HG03442 (cell line): Measurements from ENCODE around the gene TRIM3.

Experiments used
- ATAC-seq: cut with Tn5 transposase; IDR thresholded peaks from one replicate; pipeline ENCODE4 v1.9.1; 2021; ENCODE audit warnings: mild to moderate bottlenecking, moderate library complexity; ENCODE audit not compliant: unreplicated experiment

The TRIM3 gene

DNA sequence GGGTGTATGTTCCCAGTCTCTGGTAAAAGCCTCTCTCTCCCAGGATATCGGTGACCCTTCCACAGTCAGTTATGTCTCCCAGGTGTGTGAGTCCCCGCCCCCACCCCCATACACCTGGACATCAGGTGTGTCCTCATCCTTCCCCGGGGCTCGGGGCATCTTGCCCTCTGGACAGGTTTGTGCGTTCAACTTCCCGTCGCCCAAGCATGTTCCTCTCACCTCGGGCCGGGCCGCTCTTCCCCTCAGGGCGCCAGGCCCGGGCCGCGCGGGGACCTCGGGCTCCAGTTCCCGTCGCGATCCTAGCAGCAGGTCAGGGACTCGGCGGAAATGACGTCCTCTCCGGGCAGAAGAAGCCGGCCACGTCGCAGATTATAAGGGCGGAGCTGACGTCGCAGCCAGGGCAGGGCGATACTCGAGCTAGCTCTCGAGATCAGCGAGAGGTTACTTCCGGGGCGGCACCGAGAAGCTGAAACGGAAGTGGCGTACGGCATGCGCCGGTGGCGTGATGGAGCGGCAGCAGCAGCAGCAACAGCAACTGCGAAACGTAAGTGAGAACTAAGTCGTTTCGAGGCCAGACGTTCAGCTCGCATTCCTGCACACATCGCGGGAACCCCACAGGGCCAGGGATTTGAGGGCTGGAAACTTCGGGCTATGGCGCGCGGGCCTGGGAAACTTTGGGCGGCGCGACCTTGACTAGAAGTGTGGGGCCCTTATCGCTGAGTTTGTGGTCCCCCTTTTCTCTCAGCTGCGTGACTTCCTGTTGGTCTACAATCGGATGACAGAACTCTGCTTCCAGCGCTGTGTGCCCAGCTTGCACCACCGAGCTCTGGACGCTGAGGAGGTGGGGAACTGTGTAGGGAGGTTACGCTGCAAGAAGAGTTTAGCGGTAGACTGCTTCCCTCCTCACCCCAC is 7.5 kb upstream of the TRIM3 start, which contains the start of the genes ARFIP2 and TIMM10B:
Gene ARFIP2 (minus strand): TSS at position 320 of the 912 bp plus-strand sequence. CDS start 910 bp downstream, outside the sequence.
Gene TIMM10B (plus strand): TSS at position 490 of the 912 bp plus-strand sequence. CDS start 16 bp downstream, at position 506.
- ATAC-seq, result peak; percentile 99

DNA sequence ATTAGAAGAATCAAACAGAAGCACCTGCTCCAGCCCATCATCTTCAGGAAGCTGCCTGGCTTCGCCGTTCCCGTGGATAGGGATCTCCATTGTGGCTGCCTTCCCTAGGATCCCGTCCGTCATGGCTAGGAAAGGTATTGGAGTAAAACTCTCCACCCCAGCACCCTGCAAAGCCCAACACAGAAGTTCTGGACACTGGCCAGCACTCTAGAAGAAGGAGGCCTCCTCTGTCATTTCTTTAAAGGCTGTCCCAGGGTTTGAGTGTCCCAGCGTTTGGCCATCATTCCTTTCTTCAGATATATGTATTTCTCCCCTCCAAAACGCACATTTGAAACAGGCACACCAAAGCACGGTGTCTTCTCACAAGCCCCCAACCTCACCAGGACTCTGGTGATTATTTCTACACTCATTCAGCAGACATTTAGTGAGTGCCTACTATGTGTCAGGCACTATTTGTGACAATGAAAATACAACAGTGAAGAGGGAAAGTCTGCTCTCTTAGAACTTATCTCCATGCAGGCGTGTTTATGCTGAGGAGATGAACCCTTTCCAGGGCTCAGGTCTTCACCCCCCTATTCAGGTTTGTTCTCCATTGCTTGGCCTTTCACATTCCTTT is 6.7 kb upstream of the TRIM3 start:
- ATAC-seq, result no peak

DNA sequence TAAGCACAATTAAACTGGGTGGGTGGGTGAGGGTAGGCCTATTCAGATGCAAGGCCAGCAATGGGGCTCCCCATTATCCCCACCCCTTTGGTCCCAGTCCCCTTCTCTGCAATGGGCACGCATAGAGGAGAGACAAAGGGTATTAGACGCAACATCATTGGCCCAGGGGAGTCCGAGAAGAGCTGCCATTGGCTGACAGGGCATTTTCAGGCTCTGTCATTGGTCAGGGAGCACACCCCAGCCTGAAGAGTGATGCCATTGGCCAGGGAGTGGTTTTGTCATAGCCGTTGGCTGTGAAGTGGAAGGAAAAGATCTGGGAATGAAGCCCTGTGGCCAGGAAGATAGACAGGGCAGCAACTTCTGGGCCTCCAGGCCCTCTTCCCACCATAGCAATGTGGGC is 2.8 kb upstream of the TRIM3 start:
- ATAC-seq, result no peak

DNA sequence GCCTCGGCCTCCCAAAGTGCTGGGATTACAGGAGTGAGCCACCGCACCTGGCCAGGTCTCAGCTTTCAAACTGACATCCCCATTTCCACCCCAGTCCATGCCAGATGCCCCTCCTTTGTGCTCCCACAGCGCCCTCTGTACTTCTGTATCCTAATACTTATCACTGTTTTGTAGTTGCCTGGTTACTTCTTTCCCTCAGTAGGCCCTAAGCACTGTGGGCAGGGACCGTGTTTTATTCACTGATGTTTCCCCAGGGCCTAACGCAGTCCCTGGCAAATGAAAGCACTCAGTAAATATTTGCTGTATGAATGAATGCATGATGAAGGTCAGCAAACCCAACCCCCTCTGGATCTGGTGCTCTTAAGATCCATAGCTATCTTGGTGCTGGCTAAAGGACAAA is 2.2 kb upstream of the TRIM3 start:
- no peak for ATAC-seq

DNA sequence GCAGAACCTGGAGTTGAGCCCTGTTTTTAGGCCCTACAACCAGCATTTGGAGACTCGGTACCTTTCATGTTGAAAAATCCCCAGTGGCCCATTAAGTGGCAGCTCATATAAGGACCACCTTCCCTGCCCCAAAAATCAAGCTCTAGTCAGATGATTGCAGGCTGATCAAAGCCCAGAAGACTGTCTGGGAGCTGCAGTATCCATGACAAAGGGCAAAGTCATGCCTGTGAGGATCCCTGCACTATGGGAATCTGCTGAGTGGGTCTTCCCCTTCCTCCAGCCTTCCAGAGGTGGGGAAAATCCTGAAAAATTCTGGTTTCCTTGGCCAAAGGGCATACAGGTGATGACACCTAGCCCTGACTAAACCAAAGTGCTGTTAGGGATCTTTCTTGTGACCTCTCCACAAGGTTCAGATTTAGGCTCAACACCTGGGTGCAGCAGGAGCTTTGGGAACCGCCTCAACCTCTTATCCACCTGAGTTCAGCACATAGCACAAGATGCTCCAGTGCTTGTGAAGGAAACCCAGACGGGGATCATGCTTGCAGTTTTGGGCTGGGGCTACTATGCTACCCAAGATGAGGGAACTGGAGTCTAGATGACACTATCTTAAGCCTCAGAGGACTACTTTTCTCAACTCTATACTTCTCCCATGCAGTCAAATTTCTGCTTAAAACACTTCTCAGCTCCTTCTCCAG is 1.2 kb upstream of the TRIM3 start:
- ATAC-seq, result no peak

DNA sequence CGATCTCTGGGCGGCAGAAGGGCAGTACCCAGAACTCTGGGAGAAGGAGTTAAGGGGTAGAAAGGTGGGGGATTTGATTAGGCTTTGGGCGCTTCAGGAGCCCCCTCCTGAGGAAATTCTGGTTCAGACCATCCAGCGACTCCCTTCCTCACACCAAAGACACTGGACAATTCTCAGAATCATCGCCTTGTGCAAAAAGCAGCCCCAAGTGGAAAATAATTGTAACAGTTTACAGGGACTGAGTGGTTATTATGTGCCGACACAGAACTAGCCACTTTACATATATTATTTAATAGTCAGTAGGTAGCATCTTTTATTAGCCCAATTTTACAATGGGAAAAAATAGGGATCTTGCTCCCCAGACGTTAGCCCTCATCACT is 662 bp upstream of the TRIM3 start:
- no peak for ATAC-seq

DNA sequence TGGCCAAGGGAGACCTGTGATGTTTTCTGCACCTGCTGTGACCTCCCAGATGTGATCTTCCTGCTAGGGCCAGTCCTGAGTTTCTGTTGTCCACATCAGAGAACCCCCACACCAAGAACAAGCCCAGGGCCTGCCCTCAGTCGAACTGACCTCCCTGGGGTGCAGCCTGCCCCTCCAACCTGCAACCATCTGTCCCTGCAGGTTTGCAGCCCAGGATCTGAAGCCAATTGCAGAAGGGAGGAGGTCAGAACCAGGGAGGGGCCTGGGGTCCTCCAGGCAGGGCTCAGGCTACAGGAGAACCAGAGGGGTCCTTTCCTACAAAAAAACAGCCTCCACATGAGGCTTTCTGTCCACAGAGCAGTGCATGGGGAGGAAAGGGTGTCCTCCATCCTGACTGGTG is 807 bp downstream of the TRIM3 start:
- no peak for ATAC-seq

DNA sequence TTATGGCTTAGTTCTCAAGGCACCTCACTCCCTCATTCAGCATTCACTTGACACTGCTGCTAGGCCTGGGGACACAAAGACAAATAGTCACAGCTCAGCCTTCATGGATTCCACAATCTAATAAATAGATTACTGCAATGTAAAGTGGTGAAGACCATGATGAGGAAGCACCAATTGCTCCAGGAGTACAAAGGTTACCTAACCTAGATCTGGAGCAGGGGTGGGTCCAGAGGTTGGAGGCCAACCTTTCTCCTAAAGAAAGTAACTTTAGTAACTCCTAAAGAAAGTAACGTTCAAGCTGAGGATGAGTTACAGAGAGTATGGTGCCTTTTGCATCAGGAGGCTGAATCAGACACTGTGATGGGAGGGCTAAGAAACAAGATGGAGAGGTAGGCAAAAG is 4.1 kb downstream of the TRIM3 start:
- no peak for ATAC-seq

DNA sequence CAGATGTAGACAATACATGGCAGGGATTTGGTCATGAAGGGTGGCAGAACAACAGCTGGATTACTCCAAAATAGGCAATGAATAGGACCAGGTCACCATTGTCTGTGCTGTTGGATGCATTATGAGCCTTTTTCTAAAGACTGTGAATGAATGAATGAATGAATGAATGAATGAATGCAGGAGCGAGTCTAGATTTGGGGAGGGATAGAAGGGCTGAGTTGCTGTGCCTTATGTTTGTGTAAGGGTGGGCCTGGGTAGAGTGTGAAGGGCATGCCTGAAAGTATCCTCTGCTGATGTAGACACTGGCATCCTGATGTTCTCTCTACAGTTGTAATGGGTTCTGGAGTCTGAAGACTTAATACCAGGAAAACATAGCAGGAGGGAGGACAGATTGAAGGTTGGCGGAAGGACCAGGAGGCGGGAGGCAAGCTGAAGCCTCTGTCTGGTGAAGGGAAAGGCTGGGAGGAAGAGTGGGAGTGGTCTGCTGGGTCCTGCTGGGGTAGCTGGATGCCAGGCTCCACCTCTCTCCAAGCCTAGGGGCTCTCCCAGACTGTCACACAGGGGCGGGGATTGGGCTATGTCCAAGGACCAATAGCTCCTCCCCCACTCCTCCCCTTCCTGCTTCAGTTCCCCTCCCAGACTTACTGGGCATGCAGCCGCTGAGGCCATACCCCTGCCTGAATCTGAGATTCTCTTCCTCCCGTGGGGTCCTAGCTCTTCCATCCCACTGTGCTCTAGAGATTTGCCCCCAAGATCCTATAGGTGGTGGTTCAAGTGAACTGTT is 4.8 kb downstream of the TRIM3 start:
- ATAC-seq, result peak; percentile 74

DNA sequence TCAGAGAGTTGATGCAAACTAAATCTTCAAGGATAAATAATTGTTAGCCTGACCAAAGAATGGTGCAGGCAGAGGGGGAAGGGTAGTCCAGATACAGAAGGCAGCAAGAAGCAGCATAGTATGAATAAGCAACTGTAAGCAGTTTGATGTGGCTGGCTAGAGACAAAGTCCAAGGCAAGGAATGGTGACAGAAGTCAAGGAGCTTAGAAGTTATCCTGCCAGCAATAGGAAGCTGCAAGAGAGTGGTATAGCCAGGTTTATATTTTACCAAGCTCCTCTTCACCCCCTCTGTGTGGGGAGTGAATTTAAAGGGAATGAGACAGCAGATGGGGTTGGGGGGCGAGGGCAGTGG is 14.7 kb downstream of the TRIM3 start:
- ATAC-seq, result no peak

DNA sequence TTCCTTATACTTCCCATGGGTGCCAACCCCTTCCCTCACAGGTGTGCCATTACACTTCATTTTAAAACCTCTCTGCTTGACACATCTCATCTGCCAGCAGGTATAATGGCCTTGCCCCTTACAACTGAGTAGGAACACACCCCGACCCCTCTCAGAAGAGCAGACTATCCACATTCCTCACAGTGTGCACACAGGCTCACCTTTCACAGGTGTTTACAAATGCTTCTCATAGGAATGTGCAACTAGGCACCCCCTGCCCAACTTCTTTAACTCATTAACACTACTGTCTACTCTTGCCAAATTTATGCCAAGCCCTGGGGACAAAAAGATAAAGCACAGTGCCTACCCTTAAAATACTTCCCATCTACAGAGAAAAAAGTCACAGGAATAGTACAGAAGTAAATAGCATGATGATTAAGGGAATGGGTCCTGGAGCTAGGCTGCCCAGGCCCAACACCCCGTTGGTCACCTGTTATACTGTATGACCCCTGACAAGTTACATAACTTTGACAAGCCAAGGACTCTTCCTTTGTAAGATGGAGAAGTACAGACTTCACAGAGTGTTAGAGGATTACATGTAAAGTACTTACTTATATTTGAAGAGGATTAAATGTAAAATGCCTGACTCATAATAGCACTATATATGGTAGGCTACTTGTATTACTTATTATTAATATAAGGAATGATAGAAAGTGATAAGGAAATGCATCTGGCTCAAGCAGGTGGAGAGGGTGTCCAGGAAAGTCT is 15.2 kb downstream of the TRIM3 start:
- no peak for ATAC-seq

DNA sequence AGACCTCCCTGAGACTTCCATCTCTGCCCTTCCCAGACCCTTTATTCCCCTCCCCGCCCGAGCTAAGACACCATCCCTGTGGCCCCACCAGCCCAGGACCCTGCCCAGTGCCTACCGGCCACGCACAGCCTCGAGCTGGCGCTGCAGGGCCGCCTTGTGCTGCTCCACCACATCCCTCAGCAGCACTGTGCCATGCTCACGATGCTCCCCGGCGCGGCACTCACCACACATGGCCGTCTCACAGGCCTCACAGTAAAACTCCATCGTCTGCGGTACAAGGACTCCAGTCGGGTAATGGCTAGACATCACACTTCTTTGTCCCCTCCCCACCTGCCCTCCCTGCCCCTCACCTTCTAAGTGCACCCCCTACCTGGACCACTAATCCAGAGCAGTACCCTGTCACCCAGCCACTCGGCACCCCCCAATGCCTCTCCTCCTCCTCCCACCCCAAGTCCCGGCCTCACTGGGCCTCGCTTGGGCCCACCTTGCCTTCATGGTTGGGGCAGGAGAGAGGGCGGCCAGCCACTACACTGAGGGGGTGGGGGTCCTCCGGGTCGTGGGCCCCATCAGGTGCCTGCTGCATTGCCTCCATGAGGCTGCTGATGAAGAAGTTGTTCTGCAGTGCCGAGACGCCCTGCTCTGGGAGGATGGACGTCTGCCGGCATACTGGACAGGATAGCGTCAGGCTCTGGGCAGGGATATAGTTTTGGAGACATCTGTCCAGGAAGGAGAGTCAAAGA is 16.0 kb downstream of the TRIM3 start:
- ATAC-seq, result no peak

DNA sequence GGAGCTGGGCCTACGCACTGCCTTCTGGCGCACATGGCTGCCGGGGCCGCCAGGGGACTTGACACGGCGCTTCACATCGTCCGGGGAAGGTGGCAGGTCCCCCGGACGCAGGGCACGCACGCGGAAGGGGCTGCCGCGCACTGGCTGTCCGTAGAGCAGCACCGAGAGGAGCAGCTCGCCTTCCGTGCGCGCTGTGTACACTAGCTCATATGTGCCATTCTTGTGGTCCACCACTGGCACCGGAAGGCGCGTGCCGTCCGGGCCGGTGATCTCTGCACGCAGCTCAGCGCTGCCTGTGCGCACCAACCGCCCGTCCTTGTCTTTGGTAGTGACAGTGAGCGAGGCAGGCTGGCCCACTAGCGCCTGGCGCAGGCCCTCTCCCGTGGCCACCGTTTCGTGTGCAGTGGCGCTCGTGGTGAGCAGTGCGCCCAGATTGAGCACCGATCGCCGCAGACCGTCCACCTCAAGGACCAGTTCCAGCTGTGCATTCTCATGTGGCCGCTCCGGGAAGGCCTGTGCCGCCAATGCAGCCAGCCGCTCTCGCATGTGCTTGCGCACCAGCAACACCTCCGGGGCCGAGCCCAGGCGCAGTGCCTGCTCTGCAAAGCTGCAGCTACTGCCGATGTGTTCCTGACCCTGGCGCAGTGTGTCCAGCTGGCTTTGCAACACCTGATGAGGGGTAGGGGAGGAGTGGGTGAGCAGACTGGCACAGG is 17.2 kb downstream of the TRIM3 start:
- no peak for ATAC-seq

DNA sequence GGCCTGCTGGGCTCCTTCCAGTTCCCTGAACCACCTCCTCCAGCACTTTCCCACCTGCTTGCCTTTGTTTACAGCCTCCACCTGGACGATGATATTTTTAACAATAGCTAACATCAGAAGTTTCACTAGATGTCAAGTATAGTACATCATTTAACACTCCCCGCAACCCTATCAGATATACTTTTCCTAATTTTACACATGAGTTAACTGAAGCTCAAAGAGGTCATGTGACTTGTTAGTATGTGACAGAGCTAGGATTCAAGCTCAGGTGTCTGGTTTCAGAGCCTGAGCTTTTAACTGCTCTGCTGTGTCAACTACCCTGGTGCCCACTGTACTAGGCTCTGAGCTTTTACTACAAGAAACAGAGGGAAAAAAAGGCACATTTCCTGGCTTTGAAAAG is 18.7 kb downstream of the TRIM3 start:
- no peak for ATAC-seq

DNA sequence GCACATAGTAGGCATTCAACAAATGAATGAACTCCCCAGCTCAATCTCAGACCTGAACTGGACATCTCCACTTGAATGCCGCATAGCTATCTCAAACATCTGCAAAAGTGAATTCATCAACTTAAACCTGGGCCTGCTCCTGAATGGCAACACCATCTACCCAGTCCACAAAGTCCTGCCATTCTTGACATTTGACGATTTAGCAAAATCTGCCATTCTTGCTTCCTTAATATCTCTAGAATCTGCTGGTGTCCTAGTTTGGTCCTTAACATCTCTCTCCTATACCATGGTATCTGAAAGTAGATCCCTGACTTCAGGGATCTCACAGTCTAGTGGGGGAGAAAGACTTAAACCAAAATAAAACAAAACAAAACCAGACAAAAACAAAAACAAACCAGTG is 20.6 kb downstream of the TRIM3 start:
- no peak for ATAC-seq

DNA sequence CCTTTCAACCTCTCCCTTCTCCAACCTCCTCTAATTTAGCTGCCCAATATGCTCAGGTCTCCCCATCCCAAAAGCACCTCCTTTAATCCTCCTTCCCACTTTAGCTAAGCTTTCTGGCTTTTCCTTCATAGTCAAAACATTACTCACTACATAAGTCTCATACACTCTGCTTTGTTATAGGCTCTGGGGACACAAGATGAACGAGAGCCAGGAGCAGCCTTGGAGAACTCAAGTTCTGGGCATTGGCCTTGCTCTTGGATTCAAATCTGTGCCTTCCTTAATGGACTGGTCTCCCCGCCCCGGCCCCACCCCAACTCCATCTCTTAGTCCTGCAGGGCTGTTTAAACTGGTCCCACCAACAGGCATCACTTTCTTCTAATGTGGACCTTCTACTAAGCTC is 21.5 kb downstream of the TRIM3 start:
- no peak for ATAC-seq

DNA sequence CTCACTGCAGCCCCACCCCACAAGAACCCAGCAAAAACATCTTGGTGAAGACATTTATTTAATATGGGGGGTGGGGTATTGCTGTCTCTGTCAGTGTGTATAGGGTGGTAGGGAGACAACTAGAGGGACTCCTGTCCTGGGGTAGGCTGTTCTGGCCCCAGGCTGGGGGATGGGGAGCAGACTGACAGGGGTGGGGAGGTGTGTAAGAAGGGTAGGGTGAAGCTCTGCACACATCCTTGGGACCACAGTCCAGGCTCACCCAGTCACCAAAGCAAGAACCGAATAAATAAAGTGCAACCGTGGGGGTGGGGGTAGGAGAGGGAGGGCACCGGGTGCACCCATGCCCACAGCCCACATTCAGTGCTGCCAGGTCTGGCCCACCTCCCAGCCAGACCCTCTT is 25.2 kb downstream of the TRIM3 start:
- no peak for ATAC-seq

DNA sequence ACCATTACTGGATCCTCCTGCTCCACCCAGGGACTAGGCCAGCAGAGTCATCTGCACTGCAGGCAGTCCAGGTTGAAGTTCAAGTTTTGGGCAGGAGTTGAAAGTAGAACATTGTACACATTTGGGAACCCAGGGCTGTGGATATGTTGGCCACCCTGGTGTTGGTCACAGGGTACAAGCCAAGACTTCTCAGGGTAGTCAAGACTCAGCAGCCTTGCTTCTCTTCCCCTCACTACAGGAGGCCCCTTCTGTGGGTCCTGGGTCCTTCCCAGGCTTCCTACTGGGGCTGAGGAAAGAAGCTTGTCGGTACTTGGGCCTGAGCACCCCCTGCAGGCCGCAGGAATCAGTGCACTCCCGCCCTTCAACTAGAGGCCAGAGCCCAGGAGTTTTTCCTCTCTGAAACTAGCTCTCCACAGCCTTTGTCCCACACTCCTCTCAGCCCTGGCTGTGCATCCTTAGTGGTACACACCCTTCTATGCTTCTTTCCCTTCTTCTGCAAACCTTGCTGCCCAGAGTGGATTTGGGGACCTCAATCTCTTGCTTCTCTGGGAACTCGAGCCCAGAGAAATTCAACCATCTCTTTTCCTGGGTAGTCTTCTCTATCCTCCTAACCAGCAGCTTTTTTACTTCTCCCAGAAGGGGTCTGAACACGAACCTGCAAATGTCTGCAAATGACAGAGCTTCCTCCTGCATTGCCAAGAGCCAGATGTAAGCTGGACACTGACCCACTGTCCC is 30.3 kb downstream of the TRIM3 start:
- ATAC-seq, result peak; percentile 87
